ENCODE data around the gene HTATSF1.

DNA sequence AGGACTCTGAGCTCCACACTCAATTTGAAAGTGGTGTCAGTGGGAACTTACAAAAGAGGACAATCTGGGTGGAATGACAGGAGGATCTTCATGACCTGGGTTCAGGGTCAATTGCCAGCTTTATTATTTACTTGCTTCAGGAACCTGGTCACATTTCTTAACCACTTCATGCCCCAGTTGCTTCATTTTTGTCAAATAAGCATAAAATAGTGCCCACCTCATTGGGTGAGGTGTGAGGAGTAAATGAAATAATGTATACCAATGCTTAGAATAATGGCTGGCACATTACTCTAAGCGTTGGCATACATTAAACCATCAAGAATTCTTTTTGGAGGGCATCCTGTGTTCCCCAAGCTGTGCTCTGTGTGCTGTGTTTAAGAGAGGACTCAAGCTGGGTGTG, 54.0 kb downstream of the HTATSF1 start:
- TF ChIP-seq, protein P1, sequence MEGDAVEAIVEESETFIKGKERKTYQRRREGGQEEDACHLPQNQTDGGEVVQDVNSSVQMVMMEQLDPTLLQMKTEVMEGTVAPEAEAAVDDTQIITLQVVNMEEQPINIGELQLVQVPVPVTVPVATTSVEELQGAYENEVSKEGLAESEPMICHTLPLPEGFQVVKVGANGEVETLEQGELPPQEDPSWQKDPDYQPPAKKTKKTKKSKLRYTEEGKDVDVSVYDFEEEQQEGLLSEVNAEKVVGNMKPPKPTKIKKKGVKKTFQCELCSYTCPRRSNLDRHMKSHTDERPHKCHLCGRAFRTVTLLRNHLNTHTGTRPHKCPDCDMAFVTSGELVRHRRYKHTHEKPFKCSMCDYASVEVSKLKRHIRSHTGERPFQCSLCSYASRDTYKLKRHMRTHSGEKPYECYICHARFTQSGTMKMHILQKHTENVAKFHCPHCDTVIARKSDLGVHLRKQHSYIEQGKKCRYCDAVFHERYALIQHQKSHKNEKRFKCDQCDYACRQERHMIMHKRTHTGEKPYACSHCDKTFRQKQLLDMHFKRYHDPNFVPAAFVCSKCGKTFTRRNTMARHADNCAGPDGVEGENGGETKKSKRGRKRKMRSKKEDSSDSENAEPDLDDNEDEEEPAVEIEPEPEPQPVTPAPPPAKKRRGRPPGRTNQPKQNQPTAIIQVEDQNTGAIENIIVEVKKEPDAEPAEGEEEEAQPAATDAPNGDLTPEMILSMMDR (optimal IDR thresholded peaks at IDR 0.05 in 1 of 3, IDR thresholded peaks at IDR 0.05 in 1 of 3, conservative IDR thresholded peaks at IDR 0.05 in 1 of 3; ENCODE audit: extremely low read depth in 1 of 3, insufficient read depth in 2 of 3, low read length in 3 of 3) = no peak
- TF ChIP-seq EZH2 (IDR thresholded peaks at IDR 0.05; ENCODE audit: low read length) = no peak
